GM19468 (cell line): ENCODE data around the gene EGFL7.

ENCODE experiments used
- ATAC-seq: cut with Tn5 transposase; IDR thresholded peaks from one replicate; pipeline ENCODE4 v1.9.1; 2021; ENCODE audit warnings: mild to moderate bottlenecking, moderate library complexity, moderate number of reproducible peaks; ENCODE audit not compliant: unreplicated experiment; ENCODE audit errors: extremely low read depth

EGFL7 gene

DNA sequence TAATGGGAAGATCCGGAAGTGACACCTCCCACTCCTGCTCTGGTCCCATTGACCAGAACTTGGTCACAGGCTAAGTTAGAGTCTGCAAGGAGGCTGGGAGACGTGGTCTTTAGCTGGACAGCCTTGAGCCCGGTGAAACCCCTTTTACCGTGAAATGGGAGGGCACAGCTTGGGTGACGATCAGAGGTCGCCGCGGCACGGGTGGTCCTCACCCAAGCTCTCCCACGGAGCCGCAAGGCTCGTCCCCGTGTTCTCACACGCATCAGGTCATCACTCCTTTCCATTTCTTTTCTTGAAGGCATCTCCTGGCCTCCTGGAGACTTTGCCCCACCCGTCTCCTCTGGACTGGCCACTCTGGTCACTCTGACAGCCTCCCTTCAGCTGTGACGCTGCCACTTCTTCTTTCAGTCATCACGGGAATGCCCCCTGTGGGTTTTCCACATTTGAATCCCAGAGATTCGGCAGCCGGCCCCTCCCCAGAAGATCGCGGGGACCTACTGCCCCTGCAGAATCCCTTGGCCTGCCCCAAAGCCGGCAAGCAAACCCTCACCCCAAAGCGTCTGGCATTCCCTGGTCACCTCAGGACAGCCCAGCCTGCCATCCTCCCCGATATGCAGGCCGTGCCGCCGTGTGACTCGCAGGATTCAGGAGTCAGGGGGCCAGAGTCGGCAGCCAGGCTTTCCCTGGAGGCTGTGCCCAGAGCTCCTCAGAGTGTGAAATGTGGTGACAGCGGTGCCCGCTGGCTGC is 18.9 kb upstream of the EGFL7 start:
- ATAC-seq, result no peak

GRCh38 chr9:136644343-136644592 is 18.4 kb upstream of the EGFL7 start:
- ATAC-seq, result no peak

- ATAC-seq, result no peak
Measured at GRCh38 chr9:136644593-136645351, 17.9 kb upstream of the EGFL7 start.

- no peak for ATAC-seq
Measured at GRCh38 chr9:136645352-136645902, 17.3 kb upstream of the EGFL7 start.

DNA sequence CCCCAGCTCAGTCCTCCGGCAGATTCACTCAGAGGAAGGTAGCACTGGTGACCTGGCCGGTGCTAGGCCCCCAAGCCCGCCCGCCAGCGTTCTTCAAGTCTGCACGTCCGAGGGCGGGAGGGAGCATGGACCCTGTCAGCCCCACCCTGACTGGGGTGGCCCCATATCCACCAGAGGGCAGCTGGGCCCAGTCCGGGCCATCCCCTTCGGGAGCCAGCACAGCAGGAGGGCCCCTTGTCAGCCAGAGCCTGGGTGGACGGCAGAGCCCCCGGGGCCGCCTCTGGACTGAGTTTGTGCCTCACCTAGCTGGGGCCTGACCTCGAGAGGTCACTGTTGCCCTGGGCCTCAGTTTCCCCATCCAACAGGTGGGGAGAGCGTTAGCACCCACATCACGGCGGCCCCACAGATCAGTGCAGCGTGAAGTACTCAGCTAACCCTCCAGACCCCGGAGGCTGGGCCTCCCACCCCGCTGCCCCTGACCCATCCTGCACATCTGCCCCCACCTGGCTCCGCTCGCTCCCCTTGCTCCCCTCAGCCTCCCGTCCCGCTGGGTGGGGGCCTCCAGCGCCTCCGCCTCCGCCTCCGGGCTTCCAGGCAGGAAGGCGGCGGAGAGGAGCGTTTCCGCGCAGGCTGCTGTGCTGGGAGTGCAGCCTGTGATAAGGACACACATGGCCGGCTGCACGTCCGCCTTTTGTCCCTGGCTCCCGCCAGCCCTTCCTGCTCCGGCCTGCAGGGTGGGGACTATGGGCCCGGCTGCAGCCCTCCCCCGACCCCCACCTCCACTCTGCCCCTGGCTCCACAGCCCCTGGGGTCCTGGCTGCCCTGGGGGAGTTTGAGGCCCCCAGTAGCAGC is 16.6 kb upstream of the EGFL7 start:
- ATAC-seq, result no peak

DNA sequence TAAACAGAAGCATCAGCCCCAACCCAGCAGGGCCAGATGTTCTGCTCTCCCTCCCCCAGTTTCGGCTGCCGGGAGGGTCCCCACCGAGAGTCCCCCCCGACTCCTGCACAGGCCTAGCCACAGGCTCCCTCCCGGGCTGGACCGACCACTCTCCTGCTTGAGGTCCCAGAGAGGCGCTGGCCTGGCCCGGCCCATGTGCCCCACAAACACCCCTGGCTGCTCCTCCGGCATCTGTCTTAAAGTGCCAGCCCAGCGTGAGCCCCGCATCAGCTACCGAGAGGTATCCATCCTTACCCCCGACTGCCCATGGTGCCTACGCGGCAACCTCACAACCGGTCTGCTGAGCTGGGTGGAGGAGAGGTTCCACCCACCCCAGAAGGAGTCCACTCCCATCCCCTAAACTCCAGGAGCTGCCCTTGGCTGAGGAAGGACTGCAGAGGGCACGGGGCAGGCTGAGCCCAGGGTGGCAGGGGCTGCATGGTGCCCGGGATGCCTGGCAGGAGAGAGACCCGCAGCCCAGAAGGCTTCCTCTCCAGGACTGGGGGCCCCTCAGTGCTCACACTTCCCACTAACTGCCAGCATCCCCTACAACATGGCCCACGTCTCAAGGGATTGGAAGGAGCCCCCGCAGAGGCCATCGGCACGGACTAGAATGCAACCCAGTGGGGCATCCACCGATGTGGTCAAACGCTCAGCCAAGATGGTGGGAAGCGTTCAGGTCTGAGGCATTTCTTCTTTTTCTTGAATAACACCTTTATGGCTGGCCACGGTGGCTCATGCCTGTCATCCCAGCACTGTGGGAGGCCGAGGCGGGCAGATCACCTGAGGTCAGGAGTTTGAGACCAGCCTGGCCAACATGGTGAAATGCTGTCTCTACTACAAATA is 15.6 kb upstream of the EGFL7 start:
- no peak for ATAC-seq

GRCh38 chr9:136648751-136649150 is 14.0 kb upstream of the EGFL7 start:
- ATAC-seq, result no peak

- no peak for ATAC-seq
Measured at GRCh38 chr9:136650021-136650420, 12.7 kb upstream of the EGFL7 start.

GRCh38 chr9:136650648-136651047 is 12.1 kb upstream of the EGFL7 start:
- ATAC-seq, result no peak

DNA sequence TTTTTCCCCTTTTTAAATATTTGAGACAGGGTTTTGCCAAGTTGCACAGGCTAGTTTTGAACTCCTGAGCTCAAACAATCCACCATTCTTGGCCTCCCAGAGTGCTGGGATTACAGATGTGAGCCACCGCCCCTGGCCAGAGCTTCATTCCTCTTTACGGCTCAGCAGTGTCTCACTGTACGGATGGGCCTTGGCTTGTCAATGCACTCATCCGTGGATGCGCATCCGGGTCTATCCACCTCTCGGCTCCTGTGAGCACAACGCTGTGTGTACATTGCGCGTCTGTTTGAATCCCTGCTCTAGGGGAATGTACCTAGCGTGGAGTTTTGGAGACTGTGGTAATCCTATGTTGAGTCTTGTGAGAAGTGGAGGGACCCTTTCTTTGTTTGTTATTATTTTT is 10.9 kb upstream of the EGFL7 start:
- no peak for ATAC-seq

DNA sequence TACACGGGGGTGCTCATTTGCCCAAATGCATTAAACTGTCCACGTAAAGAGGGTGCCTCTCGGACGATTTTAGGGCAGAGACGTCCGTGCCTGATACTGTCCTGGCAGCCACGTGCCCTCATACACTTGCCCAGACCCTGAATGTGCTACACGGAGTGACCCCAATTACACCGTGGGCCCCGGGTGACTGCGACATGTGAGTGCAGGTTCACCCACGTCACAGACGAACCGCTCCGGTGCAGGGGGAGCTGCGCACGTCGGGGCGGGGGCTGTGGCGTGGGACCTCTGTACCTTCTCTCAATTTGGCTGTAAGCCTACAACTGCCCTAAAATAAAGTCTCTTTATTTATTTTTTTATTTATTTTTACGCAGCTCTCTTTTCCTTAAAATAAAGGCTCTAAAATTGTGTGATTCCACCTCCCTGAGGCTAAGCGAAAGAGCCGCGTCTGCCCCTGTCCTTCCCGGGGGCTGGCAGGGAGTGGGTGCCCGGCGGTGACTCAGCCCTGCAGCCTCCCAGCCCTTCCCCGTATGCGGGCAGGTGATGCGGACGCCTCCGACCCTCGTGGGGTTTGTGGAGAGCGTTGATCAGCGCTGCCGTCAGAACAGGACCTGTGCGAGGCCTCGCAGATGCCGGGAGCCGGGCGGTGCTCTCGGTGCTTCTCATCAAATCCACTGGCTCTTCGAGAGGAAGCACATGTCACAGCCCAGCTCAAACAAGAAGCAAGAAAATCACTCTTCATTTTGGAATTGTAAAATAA is 9.2 kb upstream of the EGFL7 start:
- ATAC-seq, result no peak

DNA sequence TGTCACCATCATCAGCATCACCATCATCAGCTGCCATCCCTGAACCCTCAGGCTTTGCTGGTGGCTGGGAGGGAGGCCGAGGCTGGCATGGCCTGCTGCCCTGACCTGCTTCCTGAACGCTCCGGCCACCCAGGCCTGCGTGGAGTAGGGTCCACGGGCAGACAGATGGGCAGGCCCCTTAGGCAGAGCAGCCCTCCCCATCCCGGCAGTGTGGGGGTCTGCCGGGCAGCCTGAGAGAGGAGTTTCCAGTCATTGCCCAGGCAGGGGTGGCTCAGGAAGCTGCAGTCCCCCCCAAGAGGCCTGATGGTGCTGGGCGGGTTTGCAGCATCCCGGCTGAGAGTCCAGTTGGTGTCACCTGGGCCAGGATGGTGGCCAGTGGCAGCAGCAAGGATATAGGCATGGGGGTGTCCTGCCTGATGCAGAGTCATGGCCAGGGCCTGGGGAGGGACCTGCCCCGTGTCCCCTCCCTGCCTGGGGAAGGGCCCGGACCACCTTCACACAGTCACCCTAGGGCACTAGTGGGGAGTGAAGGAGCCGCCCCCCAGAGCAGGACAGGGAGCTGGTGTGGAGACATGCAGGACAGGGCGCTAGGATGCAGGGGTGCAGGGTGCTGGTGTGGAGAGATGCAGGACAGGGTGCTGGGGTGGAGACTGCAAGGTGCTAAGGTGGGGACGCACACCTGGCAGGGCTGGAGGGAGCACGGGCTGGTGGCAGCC is 7.7 kb upstream of the EGFL7 start:
- no peak for ATAC-seq

DNA sequence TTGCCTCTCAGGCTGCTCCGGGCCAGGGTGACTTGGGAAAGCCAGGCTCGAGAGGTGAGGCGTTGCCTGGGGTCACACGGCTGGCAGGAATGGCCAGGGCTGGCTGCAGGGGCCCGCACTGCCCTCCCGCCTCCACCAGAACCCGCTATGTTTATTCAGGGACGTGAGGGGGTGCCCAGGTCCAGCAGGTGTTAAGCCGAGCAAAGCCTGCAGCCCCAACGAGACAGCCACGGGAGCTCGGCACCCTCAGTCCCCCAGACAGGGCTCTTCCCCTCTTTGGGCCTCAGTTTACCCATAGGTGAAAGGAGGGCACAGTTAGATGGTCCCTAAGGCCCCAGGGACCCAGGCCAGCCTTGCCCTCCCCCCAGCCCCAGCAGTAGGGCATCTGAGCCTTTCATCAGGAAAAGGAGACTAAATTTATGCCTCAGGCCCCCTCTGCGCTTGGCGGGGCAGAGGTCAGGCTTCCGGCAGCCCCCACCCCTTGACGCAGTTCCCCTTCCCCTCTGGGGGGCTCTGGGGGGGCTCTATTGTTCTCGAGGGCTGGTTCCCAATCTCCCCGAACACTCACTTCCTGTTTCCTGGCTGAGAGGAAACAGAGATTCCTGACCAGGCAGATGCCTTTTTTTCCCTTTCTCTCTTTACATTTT is 7.1 kb upstream of the EGFL7 start:
- no peak for ATAC-seq

DNA sequence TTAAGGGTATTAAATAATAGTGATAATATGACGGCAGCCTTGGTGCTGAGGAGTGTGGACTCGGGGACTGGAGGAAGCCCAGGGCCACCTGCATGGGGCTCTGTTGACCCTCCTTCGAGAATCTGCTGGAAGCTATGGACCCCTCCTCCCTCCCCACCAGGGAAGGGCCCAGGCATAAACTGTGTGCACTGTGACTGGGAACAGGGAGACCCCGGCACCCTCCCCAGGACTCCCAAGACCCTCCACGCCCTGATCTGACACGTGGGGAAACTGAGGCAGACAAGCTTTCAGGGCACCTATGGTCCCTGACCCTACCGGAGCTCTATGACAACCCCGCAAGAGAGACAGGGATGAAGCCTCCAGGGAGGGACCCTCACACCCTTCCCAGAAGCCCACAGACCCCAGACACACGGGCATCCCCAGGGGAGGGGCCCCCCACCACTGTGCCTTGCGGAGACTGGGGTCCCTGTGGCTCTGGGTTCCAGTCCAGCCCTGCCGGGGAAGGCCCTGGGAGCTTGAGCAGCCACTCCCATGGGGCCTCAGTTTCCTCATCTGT is 6.5 kb upstream of the EGFL7 start:
- ATAC-seq, result no peak

DNA sequence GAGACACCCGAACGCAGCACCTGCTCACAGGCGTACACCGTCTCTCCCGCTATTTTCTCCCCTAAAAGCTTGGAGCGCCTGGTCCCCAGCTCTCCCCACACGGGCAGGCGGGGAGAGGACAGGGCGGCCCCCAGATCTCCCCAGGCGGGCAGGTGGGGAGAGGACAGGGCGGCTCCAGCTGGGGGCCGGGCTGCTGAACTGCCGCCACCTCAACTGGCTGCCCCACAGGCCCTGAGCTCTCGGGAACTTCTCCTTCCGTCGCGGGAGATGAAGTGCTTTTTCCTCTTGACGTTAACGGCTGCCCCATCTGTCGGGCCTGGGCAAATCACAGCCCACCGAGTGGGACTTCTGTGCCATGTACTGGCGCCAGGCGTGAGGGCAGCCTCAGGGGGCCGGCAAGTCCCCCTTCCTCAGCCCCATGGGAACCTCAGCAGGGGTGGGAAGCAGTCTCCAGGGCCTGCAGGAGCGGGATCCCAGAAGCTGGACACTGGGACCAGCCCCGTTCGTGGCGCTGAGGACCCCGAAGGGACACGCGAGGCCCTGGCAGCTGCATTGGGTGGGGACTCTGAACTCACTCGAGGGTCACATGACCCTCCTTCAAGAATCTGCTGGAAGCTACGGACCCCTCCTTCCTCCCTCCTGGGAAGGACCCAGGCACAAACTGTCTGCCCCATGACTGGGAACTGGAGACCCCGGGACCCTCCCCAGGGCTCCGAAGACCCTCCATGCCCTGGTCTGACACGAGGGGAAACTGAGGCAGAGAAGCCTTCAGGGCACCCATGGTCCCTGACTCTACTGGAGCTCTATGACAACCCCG is 5.7 kb upstream of the EGFL7 start:
- ATAC-seq, result no peak

GRCh38 chr9:136657974-136658848 is 4.5 kb upstream of the EGFL7 start:
- no peak for ATAC-seq
